ENCODE results near the gene CNN3. TPM values are rescaled to one million over a fixed set of nuclear protein-coding genes. Genes with fewer than 3 reads are reported as not detected.
A peak's percentile ranks its signal among the peaks of the same experiment; 100 is the strongest.

The CNN3 gene
- total and polyA plus RNA-seq, 2 of the 4 experiments (the other 2 are of a cell fraction): 249 to 552 TPM

GRCh38 chr1:94920061-94920460, 6.8 kb downstream of the CNN3 start:
- Histone ChIP-seq H3K27me3 (ENCODE audit: control insufficient read depth, insufficient read depth, low read length) (no peaks in the 10 kb centered on the region), H4K5ac (ENCODE audit: low read depth, low read length) (no peak overlapping the region), H3K9me3 (ENCODE audit: control insufficient read depth, insufficient read depth, low read length) (no peaks in the 10 kb centered on the region), H3K56ac (ENCODE audit: extremely low read depth, insufficient read depth, low read length) (no peak overlapping the region), H3K27ac (ENCODE audit: insufficient read depth, low read length) (no peak overlapping the region), H3K14ac (replicated peaks; ENCODE audit: low read depth, low read length) (no peak overlapping the region; the same call in 1 of the 2 replicates), H3K18ac (ENCODE audit: low read depth, low read length) (no peak overlapping the region), H2BK120ac (ENCODE audit: low read depth, low read length) (no peak overlapping the region), H2BK15ac (ENCODE audit: low read depth, low read length) (no peak overlapping the region), H3K36me3 (ENCODE audit: control insufficient read depth, insufficient read depth, low read length) (peaks cover 13% of the 10 kb centered on the region), H2AK5ac (ENCODE audit: low read depth, low read length) (no peak overlapping the region), H3K9ac (ENCODE audit: low read depth, low read length) (no peak overlapping the region), H3K9me1 (ENCODE audit: insufficient read depth, low read length) (peaks cover 40% of the 10 kb centered on the region), H3K4me2 (ENCODE audit: low read depth, low read length) (peak overlapping the region; percentile 2), H2AFZ (replicated peaks; ENCODE audit: low read length, poor library complexity) (no peak overlapping the region), H3K4ac (ENCODE audit: low read depth, low read length) (peak overlapping the region; percentile 5; the same call in 1 of the 2 replicates), H4K20me1 (ENCODE audit: insufficient read depth, low read length) (peaks cover 97% of the 10 kb centered on the region), H2AK9ac (replicated peaks; ENCODE audit: low read depth, low read length, poor library complexity) (no peak overlapping the region), H3K4me3 (ENCODE audit: insufficient read depth, low read depth, low read length) (no peak overlapping the region), H2BK5ac (ENCODE audit: low read depth, low read length, poor library complexity, severe bottlenecking) (no peak overlapping the region), H4K91ac (ENCODE audit: insufficient read depth, low read depth, low read length) (no peak overlapping the region), H4K8ac (ENCODE audit: low read depth in 2 of 2, low read length in 2 of 2) (no peak overlapping the region), H3K23ac (ENCODE audit: low read depth, low read length) (peak overlapping the region; percentile 52; the same call in 1 of the 2 replicates), H2BK20ac (ENCODE audit: low read depth, low read length) (no peak overlapping the region), H3K79me1 (ENCODE audit: low read depth in 1 of 2, low read length in 2 of 2) (peaks cover 4 to 64% of the 10 kb centered on the region in 2 experiments; a peak in 2 of 4 replicates), H3K4me1 (ENCODE audit: control insufficient read depth, insufficient read depth, low read length) (peaks cover 18% of the 10 kb centered on the region)
- TF ChIP-seq MAFK (IDR thresholded peaks at IDR 0.05; ENCODE audit: low read depth, low read length) (no peak), NFE2L2 (IDR thresholded peaks at IDR 0.05; ENCODE audit: low read depth, low read length) (no peak), RCOR1 (IDR thresholded peaks at IDR 0.05; ENCODE audit: insufficient replicate concordance, low read length) (no peak), RAD21 (IDR thresholded peaks at IDR 0.05; ENCODE audit: low read length) (no peak), MAZ (IDR thresholded peaks at IDR 0.05; ENCODE audit: borderline replicate concordance, low read depth, low read length) (no peak), BHLHE40 (IDR thresholded peaks at IDR 0.05; ENCODE audit: low read depth, low read length) (no peak), USF2 (IDR thresholded peaks at IDR 0.05; ENCODE audit: low read depth, low read length) (no peak), POLR2A (IDR thresholded peaks at IDR 0.05; ENCODE audit: low read depth, low read length) (no peak), CHD1 (IDR thresholded peaks at IDR 0.05; ENCODE audit: low read depth, low read length) (no peak), FOS (IDR thresholded peaks at IDR 0.05; ENCODE audit: low read depth, low read length) (no peak), ELK1 (IDR thresholded peaks at IDR 0.05; ENCODE audit: borderline replicate concordance, low read depth, low read length) (no peak), RFX5 (IDR thresholded peaks at IDR 0.05; ENCODE audit: low read depth, low read length) (no peak), MXI1 (IDR thresholded peaks at IDR 0.05; ENCODE audit: borderline replicate concordance, low read depth, low read length) (no peak), CEBPB (IDR thresholded peaks at IDR 0.05; ENCODE audit: low read depth, low read length) (no peak), SMC3 (IDR thresholded peaks at IDR 0.05; ENCODE audit: low read depth, low read length) (no peak), CTCF (conservative IDR thresholded peaks at IDR 0.05; ENCODE audit: low read depth, low read length) (no peak)
- in situ Hi-C loops (cut with MboI; ENCODE audit: low sequenced_read_pairs) (loop anchor here (5.0 kb wide), 1 partner anchor 117 kb away; no protein-coding TSS in a partner anchor), dilution Hi-C loops (cut with HindIII; ENCODE audit: low sequenced_read_pairs, unreplicated experiment) (no loop called here), intact Hi-C loops (cut with micrococcal nuclease) (loop anchor here (10.0 kb wide), 1 partner anchor 315 kb away; the partner anchor contains the start of gene RWDD3)
- ChIA-PET POLR2A (ENCODE audit: unreplicated experiment) (no interaction called here), CTCF (interaction anchor here (1.0 to 1.6 kb wide), 2 partner anchors 66 to 121 kb away, joined by 3 to 7 read pairs; no protein-coding TSS in a partner anchor)
- BruUV-seq (replicated peaks): no TSS peak
- no peak for DNase-seq
- WGBS, 2 experiments (ENCODE audit: extremely low coverage in 2 of 2, insufficient read length in 1 of 2): no CpG with 5 or more reads among the region's 3 CpGs
- peak; percentile 33 for ATAC-seq (ENCODE audit: low read depth)

All from IMR-90 (cell line).